Measurements from ENCODE around the gene OR13C9. TPM values are rescaled to one million over a fixed set of nuclear protein-coding genes. Genes with fewer than 3 reads are reported as not detected.
"Not testable (repeated sequence)": the region's sequence is repeated elsewhere in the genome, so short reads cannot be mapped to it uniquely, and the experiment has no call there.

Gene OR13C9
- total and polyA plus RNA-seq, 9 donors, result not detected

GRCh38 chr9:104604801-104605200, 13.2 kb downstream of the OR13C9 start:
- Histone ChIP-seq H3K4me1 (ENCODE audit: insufficient read depth) (no peaks in the 10 kb centered on the region), H3K36me3 (no peaks in the 10 kb centered on the region), H3K27ac (no peak overlapping the region), H3K9me3 (no peaks in the 10 kb centered on the region), H3K4me3 (no peak overlapping the region), H3K27me3 (no peaks in the 10 kb centered on the region)
- intact Hi-C loops (cut with DNase I), result no loop called here
- no peak for TF ChIP-seq EP300 (IDR thresholded peaks at IDR 0.05)
- TF ChIP-seq, protein P1, sequence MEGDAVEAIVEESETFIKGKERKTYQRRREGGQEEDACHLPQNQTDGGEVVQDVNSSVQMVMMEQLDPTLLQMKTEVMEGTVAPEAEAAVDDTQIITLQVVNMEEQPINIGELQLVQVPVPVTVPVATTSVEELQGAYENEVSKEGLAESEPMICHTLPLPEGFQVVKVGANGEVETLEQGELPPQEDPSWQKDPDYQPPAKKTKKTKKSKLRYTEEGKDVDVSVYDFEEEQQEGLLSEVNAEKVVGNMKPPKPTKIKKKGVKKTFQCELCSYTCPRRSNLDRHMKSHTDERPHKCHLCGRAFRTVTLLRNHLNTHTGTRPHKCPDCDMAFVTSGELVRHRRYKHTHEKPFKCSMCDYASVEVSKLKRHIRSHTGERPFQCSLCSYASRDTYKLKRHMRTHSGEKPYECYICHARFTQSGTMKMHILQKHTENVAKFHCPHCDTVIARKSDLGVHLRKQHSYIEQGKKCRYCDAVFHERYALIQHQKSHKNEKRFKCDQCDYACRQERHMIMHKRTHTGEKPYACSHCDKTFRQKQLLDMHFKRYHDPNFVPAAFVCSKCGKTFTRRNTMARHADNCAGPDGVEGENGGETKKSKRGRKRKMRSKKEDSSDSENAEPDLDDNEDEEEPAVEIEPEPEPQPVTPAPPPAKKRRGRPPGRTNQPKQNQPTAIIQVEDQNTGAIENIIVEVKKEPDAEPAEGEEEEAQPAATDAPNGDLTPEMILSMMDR (IDR thresholded peaks at IDR 0.05), result no peak
- no peak for TF ChIP-seq POLR2A (IDR thresholded peaks at IDR 0.05)
- 76 to 79% (median 78%) methylated on average over 3 of the region's 3 CpGs for WGBS, 3 donors
- DNase-seq, result no peak

DNA sequence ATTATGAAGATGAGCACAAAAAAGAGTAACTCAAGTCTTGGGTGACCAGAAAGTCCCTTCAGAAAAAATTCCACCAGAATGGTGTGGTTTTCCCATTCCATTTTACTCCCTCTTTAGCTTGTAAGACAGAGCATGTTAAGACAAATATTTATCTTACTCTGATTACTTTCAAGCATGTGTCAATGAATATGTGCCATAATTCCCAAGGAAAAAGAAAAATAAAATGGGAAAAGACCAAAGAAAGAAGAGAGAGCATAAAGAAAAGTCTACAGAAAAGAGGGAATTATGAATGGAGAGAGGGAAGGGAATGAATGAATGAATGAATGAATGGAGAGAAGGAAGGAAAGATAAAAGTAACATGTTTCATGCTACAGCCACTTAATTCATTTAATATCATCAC, 18.7 kb downstream of the OR13C9 start, which contains the start of gene OR13C5:
Gene OR13C5 (minus strand): TSS at position 101 of the 400 bp plus-strand sequence. CDS start 0 bp downstream, at position 101.
- H3K4me3 ChIP-seq; H3K36me3 ChIP-seq; H3K27me3 ChIP-seq; intact Hi-C loops (cut with DNase I); H3K27ac ChIP-seq; H3K4me1 ChIP-seq (ENCODE audit: insufficient read depth); DNase-seq; H3K9me3 ChIP-seq: not testable (repeated sequence)

- H3K4me3 ChIP-seq; intact Hi-C loops (cut with DNase I); H3K27me3 ChIP-seq; DNase-seq; H3K4me1 ChIP-seq (ENCODE audit: insufficient read depth); H3K9me3 ChIP-seq; H3K27ac ChIP-seq; H3K36me3 ChIP-seq: not testable (repeated sequence)
- whole genome bisulfite sequencing, 3 donors, result 45 to 70% (median 61%) methylated on average over 2 to 3 of the region's 3 CpGs
Measured at GRCh38 chr9:104598749-104599148, 19.3 kb downstream of the OR13C9 start.

- intact Hi-C loops (cut with DNase I), result no loop called here
- Histone ChIP-seq H3K4me1 (ENCODE audit: insufficient read depth) (no peaks in the 10 kb centered on the region), H3K27me3 (no peaks in the 10 kb centered on the region), H3K27ac (no peak overlapping the region), H3K9me3 (no peaks in the 10 kb centered on the region), H3K36me3 (no peaks in the 10 kb centered on the region), H3K4me3 (no peak overlapping the region)
- TF ChIP-seq, protein P1 (IDR thresholded peaks at IDR 0.05), result no peak
- no peak for TF ChIP-seq POLR2A (IDR thresholded peaks at IDR 0.05)
- TF ChIP-seq EP300 (IDR thresholded peaks at IDR 0.05), result no peak
- 3 to 34% (median 21%) methylated on average over 1 of the region's 1 CpG for WGBS, 3 donors
- DNase-seq, result no peak
Measured at GRCh38 chr9:104589626-104590025, 28.4 kb downstream of the OR13C9 start.

DNA sequence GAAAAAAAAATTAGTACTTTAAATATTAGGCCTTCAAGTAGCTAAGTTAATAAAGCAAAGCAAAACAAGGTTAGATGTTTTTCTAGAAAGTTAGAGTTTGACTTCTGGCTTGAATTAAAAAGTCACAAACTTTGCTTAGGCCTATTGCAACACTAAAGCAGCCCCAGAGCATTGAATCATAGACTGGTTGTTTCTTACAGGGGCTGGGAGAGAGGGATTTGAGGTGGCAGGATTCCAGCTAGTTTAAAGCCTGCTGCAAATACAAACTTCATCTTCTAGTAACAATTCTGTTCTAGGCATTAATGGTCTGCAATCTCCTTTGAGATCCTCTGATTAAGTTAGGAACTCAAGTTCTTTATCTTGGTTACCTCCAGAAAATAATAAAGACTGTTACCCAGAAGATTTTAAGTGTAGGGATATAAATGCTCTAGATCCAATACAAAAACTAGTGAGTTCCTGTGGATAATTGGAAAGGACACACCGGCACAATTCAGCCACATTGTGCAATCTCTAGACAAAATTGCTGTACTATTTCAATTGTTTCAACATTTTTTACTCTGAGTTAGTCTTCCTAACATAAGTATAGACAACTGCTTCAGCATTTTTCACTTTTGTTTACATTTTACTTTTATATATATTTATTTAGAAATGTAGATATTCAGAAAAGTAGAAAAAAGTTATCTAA, 31.4 kb downstream of the OR13C9 start:
- no peak for DNase-seq
- no peaks in the 10 kb centered on the region for H3K27me3 ChIP-seq
- no peak overlapping the region for H3K4me3 ChIP-seq
- TF ChIP-seq POLR2A (IDR thresholded peaks at IDR 0.05) (no peak), EP300 (IDR thresholded peaks at IDR 0.05) (no peak)
- TF ChIP-seq, protein P1 (IDR thresholded peaks at IDR 0.05), result no peak
- H3K9me3 ChIP-seq, result no peaks in the 10 kb centered on the region
- H3K36me3 ChIP-seq, result no peaks in the 10 kb centered on the region
- 0 to 87% (median 68%) methylated on average over 1 of the region's 1 CpG for WGBS, 3 donors
- H3K4me1 ChIP-seq (ENCODE audit: insufficient read depth), result no peaks in the 10 kb centered on the region
- H3K27ac ChIP-seq, result no peak overlapping the region
- intact Hi-C loops (cut with DNase I), result no loop called here

Measured in ovary (tissue), 9 donors.